A549 (cell line): ENCODE measurements around the gene CELF5. TPM values are rescaled to one million over a fixed set of nuclear protein-coding genes. Genes with fewer than 3 reads are reported as not detected.

Experiments used
- ATAC-seq, 2 experiments: fragments of 200-7000 bp in 1 of 2; fragments of >200 bp in 1 of 2; cut with Nextera tagmentation in 1 of 2; cut with Tn5 transposase in 1 of 2; 3 replicates each; pipeline versions ENCODE4 v1.8.0 to v1.9.1; 2018 to 2020; ENCODE audit warnings: mild to moderate bottlenecking in 1 of 2, moderate library complexity in 1 of 2
- CTCF ChIA-PET: fragments of 300-600 bp; sonication (Branson Sonifier 250); formaldehyde crosslinking; extraction: SDS; loops from one replicate; lab custom pipeline; 2021; ENCODE audit warnings: antibody characterized with exemption, inconsistent platforms; lab: Yijun Ruan, JAX
- POLR2A ChIA-PET: fragments of 350-600 bp; formaldehyde crosslinking; extraction: SDS; loops from one replicate; lab custom pipeline; 2021; ENCODE audit warnings: antibody characterized with exemption, inconsistent platforms; lab: Yijun Ruan, JAX
- DNase-seq, 2 experiments: peaks; one replicate each; pipeline versions ENCODE4 v3.0.0 to v3.0.0-alpha.2; 2011 to 2016; ENCODE audit warnings: low read depth in 1 of 2, low spot score in 1 of 2
- FAIRE-seq: peaks from 2 replicates; lab custom pipeline; 2011; peaks lifted over from hg19 to GRCh38; lab: Jason Lieb, UNC
- H3K27ac ChIP-seq, 2 experiments: fragments of >200 bp; sonication (Bioruptor Twin); formaldehyde crosslinking; 3 replicates each; pipeline ENCODE4 v1.5.1; 2016 to 2017
- H3K4me1 ChIP-seq: fragments of >200 bp; sonication (Bioruptor Twin); formaldehyde crosslinking; 3 replicates; pipeline ENCODE4 v1.6.1; 2016
- H3K4me2 ChIP-seq: fragments of >200 bp; sonication (Bioruptor Twin); formaldehyde crosslinking; 3 replicates; pipeline ENCODE4 v1.6.1; 2016
- H3K4me3 ChIP-seq: fragments of >200 bp; sonication (Bioruptor Twin); formaldehyde crosslinking; 3 replicates; pipeline ENCODE4 v1.5.1; 2016
- H3K9me3 ChIP-seq: fragments of >200 bp; sonication (Bioruptor Twin); formaldehyde crosslinking; 3 replicates; pipeline ENCODE4 v1.6.1; 2016
- CBX8 ChIP-seq: fragments of 200-600 bp; sonication (generic); IDR thresholded peaks from 2 replicates; pipeline ENCODE4 v1.6.1; 2016
- CHD4 ChIP-seq: fragments of 200-600 bp; sonication (generic); IDR thresholded peaks from 2 replicates; pipeline ENCODE4 v1.6.1; 2016; ENCODE audit warnings: antibody characterized with exemption, mild to moderate bottlenecking, borderline replicate concordance
- ESRRA ChIP-seq: fragments of 150-350 bp; IDR thresholded peaks from 2 replicates; pipeline ENCODE4 v1.6.1; 2014; ENCODE audit warnings: mild to moderate bottlenecking, low read length, borderline replicate concordance
- FOSB ChIP-seq: fragments of 250-450 bp; sonication (Bioruptor Pico); IDR thresholded peaks from 2 replicates; pipeline ENCODE4 v1.5.0; 2020; ENCODE audit warnings: mild to moderate bottlenecking, moderate library complexity
- GATA3 ChIP-seq: IDR thresholded peaks from 2 replicates; pipeline ENCODE4 v1.6.1; 2012; ENCODE audit warnings: borderline replicate concordance
- HEYL ChIP-seq: fragments of 250-450 bp; sonication (Bioruptor Pico); IDR thresholded peaks from 2 replicates; pipeline ENCODE4 v1.8.0; 2021; ENCODE audit warnings: mild to moderate bottlenecking, moderate library complexity
- HOXA7 ChIP-seq: fragments of 250-450 bp; sonication (Bioruptor Pico); IDR thresholded peaks from 2 replicates; pipeline ENCODE4 v1.5.0; 2020; ENCODE audit warnings: mild to moderate bottlenecking, moderate library complexity
- HOXB13 ChIP-seq: fragments of 250-450 bp; sonication (Bioruptor Pico); IDR thresholded peaks from 2 replicates; pipeline ENCODE4 v1.5.0; 2020; ENCODE audit warnings: low read depth, mild to moderate bottlenecking, moderate library complexity
- KDM5A ChIP-seq: fragments of 200-600 bp; sonication (generic); IDR thresholded peaks from 2 replicates; pipeline ENCODE4 v1.6.1; 2016; ENCODE audit warnings: antibody characterized with exemption, mild to moderate bottlenecking
- MAFK ChIP-seq: fragments of 450-650 bp; IDR thresholded peaks from 2 replicates; pipeline ENCODE4 v1.6.1; 2014; ENCODE audit not compliant: partially characterized antibody
- MAZ ChIP-seq: fragments of 150-350 bp; IDR thresholded peaks from 2 replicates; pipeline ENCODE4 v1.6.1; 2014; ENCODE audit warnings: antibody characterized with exemption, low read depth, low read length, borderline replicate concordance
- MYC ChIP-seq: IDR thresholded peaks from 2 replicates; pipeline ENCODE4 v1.6.1; 2012; ENCODE audit warnings: mild to moderate bottlenecking, inconsistent platforms, low read length, improper control_type of control experiment, borderline replicate concordance
- RARB ChIP-seq: fragments of 250-450 bp; sonication (Bioruptor Pico); IDR thresholded peaks from 2 replicates; pipeline ENCODE4 v1.8.0; 2021; ENCODE audit warnings: mild to moderate bottlenecking, moderate library complexity
- RFX5 ChIP-seq: fragments of 450-650 bp; IDR thresholded peaks from 2 replicates; pipeline ENCODE4 v1.7.1; 2014; ENCODE audit warnings: antibody characterized with exemption, mild to moderate bottlenecking, moderate library complexity
- SMC3 ChIP-seq: fragments of >200 bp; sonication (Bioruptor Twin); formaldehyde crosslinking; IDR thresholded peaks from 3 replicates; pipeline ENCODE4 v1.6.1; 2018; ENCODE audit warnings: inconsistent platforms
- TFCP2L1 ChIP-seq: fragments of 250-450 bp; sonication (Bioruptor Pico); IDR thresholded peaks from 2 replicates; pipeline ENCODE4 v1.5.0; 2021; ENCODE audit warnings: mild to moderate bottlenecking
- USF2 ChIP-seq: fragments of 450-650 bp; IDR thresholded peaks from 2 replicates; pipeline ENCODE4 v1.6.1; 2014; ENCODE audit warnings: antibody characterized with exemption
- ZC3H11A ChIP-seq: fragments of 450-650 bp; IDR thresholded peaks from 2 replicates; pipeline ENCODE4 v1.6.1; 2014; ENCODE audit warnings: antibody characterized with exemption, mild to moderate bottlenecking
- ZFP36 ChIP-seq: fragments of 450-650 bp; IDR thresholded peaks from 2 replicates; pipeline ENCODE4 v1.6.1; 2014; ENCODE audit warnings: borderline replicate concordance; ENCODE audit not compliant: partially characterized antibody
- ZSCAN20 ChIP-seq: fragments of 250-450 bp; sonication (Bioruptor Pico); IDR thresholded peaks from 2 replicates; pipeline ENCODE4 v1.8.0; 2022; ENCODE audit warnings: mild to moderate bottlenecking, moderate library complexity
- WGBS: methylation state at CpG from one replicate; pipeline ENCODE4 v1.1.6; 2017; ENCODE audit errors: missing lambda C conversion rate; 5-methylcytosine and 5-hydroxymethylcytosine counted together
- polyA plus RNA-seq, 4 experiments: library from polyadenylated mRNA; depleted of rRNA in 3 of 4; stranded (reverse); fragments of >200 nt; fragmentation: RNase III in 1 of 4; extraction: RNeasy Plus Mini Kit Qiagen cat#74134 plus additional on column Dnase treatment in 1 of 4; gene quantifications; 2 replicates in 3 of 4; 3 replicates in 1 of 4; pipeline ENCODE4 v1.2.3, GENCODE V29; 2011 to 2017
- TF ChIP-seq, protein P1 (sequence below): IDR thresholded peaks from 2 replicates; pipeline ENCODE4 v1.6.1; 2012
- TF ChIP-seq, protein P2 (sequence below): fragments of 250-450 bp; sonication (Bioruptor Pico); IDR thresholded peaks from 2 replicates; pipeline ENCODE4 v1.5.0; 2020; ENCODE audit warnings: low read depth, mild to moderate bottlenecking, moderate library complexity
- TF ChIP-seq, protein P3 (sequence below): fragments of >200 bp; sonication (Bioruptor Twin); formaldehyde crosslinking; IDR thresholded peaks from 2 replicates; pipeline ENCODE4 v1.6.1; 2016

Gene CELF5
- polyA plus RNA-seq, 2 of the 4 experiments (the other 2 are of a cell fraction) = 0.31 to 0.61 TPM

DNA sequence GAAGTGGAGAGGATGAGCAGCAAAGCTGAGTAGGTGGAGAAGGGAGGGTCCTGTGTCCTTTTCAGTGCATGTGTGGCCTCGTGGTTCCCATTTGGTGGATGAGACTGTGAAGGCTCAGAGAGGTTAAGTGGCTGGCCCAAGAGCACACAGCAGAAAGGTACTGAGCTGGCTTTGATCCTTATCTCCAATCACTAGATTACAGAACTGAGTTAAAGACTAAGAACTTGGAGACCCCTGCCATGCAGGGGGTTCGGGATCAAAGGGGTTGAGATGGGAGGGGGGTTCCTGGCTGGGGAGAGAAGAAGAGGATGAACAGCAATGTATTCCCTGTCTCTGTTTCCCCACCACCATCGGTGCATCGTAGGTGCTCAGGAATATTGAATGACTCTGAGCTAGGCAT is 11.8 kb downstream of the CELF5 start:
- ATAC-seq = no peak

GRCh38 chr19:3238066-3238561 is 13.7 kb downstream of the CELF5 start:
- TF ChIP-seq ZC3H11A (no peak), USF2 (no peak), HOXB13 (no peak), FOSB (CRISPR knock-in tag) (no peak), CHD4 (no peak)
- TF ChIP-seq, protein P1, sequence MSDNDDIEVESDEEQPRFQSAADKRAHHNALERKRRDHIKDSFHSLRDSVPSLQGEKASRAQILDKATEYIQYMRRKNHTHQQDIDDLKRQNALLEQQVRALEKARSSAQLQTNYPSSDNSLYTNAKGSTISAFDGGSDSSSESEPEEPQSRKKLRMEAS = no peak
- no peak for FAIRE-seq
- no peak for ATAC-seq
- H3K4me1 ChIP-seq = no peaks in the 10 kb centered on the region
- POLR2A ChIA-PET = no interaction called here
- no peak overlapping the region for H3K27ac ChIP-seq
- DNase-seq = no peak
- H3K9me3 ChIP-seq = no peaks in the 10 kb centered on the region
- H3K4me2 ChIP-seq = no peak overlapping the region
- 40% methylated on average over 6 of the region's 7 CpGs for WGBS
- no peak overlapping the region for H3K4me3 ChIP-seq
- CTCF ChIA-PET = interaction anchor here (1.2 kb wide), 1 partner anchor 14 kb away, joined by 3 read pairs; no protein-coding TSS in a partner anchor

More for the DNA sequence above, 11.8 kb downstream of the CELF5 start:
- H3K4me3 ChIP-seq = no peak overlapping the region
- FAIRE-seq = no peak
- TF ChIP-seq MAZ (no peak), ZFP36 (peak; percentile 33)
- TF ChIP-seq, all 56 proteins: peak for 1
- no peaks in the 10 kb centered on the region for H3K9me3 ChIP-seq
- 57% methylated on average over 3 of the region's 4 CpGs for WGBS
- ChIA-PET CTCF (interaction anchor here (1.3 kb wide), 1 partner anchor 25 kb away, joined by 3 read pairs; no protein-coding TSS in a partner anchor), POLR2A (no interaction called here)
- DNase-seq = no peak
- H3K4me2 ChIP-seq = no peak overlapping the region
- no peaks in the 10 kb centered on the region for H3K4me1 ChIP-seq
- H3K27ac ChIP-seq = no peak overlapping the region

GRCh38 chr19:3239367-3239766 is 14.9 kb downstream of the CELF5 start:
- POLR2A ChIA-PET = interaction anchor here (0.7 kb wide), 1 partner anchor 11 kb away, joined by 3 read pairs; no protein-coding TSS in a partner anchor
- H3K27ac ChIP-seq = no peak overlapping the region
- H3K4me3 ChIP-seq = no peak overlapping the region
- TF ChIP-seq SMC3 (no peak), ESRRA (no peak), HEYL (CRISPR knock-in tag) (no peak), RFX5 (no peak), HOXA7 (no peak), MYC (no peak), GATA3 (no peak), MAFK (no peak), USF2 (no peak), ZSCAN20 (CRISPR knock-in tag) (no peak), TFCP2L1 (CRISPR knock-in tag) (no peak), KDM5A (no peak), CBX8 (no peak), RARB (no peak), HOXB13 (no peak)
- TF ChIP-seq, protein P2, sequence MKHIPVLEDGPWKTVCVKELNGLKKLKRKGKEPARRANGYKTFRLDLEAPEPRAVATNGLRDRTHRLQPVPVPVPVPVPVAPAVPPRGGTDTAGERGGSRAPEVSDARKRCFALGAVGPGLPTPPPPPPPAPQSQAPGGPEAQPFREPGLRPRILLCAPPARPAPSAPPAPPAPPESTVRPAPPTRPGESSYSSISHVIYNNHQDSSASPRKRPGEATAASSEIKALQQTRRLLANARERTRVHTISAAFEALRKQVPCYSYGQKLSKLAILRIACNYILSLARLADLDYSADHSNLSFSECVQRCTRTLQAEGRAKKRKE (CRISPR knock-in tag) = no peak
- TF ChIP-seq, protein P3, sequence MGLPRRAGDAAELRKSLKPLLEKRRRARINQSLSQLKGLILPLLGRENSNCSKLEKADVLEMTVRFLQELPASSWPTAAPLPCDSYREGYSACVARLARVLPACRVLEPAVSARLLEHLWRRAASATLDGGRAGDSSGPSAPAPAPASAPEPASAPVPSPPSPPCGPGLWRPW = no peak
- CTCF ChIA-PET = interaction anchor here (0.7 kb wide), 1 partner anchor 330 kb away, joined by 5 read pairs; no protein-coding TSS in a partner anchor
- no peaks in the 10 kb centered on the region for H3K4me1 ChIP-seq
- H3K9me3 ChIP-seq = no peaks in the 10 kb centered on the region
- DNase-seq = no peak
- WGBS = 19% methylated on average over 5 of the region's 5 CpGs
- ATAC-seq = no peak
- FAIRE-seq = no peak
- H3K4me2 ChIP-seq = no peak overlapping the region
